Stimulated activated naive CD8-positive, alpha-beta T cell treated with anti-CD3 and anti-CD28 coated beads, Interleukin-15, Interleukin-2, amounts not matched to agents 100 U/mL and 50 U/mL, for 24 hours (primary cell): ENCODE results near the gene MYCN.
"Not testable (repeated sequence)": the region's sequence is repeated elsewhere in the genome, so short reads cannot be mapped to it uniquely, and the experiment has no call there.

Experiments used
- ATAC-seq: fragments of 150-1000 bp; cut with Tn5 transposase; one replicate; pipeline ENCODE4 v1.10.0; 2021
- DNase-seq: peaks from one replicate; pipeline ENCODE4 v3.0.0; 2021

MYCN gene

DNA sequence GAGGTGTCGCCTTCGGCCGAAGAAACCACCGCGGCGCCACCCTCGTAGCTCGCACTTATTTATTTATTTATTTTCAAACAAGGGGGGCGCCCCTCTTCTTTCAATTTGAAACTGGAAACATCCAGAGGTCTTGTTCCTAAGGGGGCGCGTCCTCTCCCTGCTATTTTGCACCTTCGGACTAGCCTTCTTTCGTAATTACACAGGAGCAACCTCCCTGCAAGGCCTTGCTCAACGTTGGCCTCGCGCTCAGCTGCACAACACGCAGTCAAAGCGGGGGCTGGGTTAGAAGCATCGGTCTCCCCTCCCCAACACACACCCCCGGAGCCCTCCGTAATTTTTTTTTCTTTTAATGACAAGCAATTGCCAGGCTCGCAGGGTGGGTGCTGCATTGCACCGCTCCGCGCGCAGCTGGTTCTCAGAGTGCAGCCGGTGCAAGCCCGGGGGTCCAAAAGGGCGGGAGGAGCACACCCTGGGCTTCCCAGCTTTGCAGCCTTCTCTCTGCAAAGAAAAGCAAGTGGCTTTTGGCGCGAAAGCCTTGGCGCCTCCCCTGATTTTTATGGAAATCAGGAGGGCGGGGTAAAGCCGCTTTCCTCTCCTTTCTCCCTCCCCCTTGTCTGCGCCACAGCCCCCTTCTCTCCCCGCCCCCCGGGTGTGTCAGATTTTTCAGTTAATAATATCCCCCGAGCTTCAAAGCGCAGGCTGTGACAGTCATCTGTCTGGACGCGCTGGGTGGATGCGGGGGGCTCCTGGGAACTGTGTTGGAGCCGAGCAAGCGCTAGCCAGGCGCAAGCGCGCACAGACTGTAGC is at the start of gene MYCN:
Gene MYCN, plus strand, starts transcription at position 697 of the 807 bp plus-strand sequence. CDS start 1,515 bp downstream, outside the sequence.
- DNase-seq (peak; percentile 69), ATAC-seq (peak; percentile 29)

DNA sequence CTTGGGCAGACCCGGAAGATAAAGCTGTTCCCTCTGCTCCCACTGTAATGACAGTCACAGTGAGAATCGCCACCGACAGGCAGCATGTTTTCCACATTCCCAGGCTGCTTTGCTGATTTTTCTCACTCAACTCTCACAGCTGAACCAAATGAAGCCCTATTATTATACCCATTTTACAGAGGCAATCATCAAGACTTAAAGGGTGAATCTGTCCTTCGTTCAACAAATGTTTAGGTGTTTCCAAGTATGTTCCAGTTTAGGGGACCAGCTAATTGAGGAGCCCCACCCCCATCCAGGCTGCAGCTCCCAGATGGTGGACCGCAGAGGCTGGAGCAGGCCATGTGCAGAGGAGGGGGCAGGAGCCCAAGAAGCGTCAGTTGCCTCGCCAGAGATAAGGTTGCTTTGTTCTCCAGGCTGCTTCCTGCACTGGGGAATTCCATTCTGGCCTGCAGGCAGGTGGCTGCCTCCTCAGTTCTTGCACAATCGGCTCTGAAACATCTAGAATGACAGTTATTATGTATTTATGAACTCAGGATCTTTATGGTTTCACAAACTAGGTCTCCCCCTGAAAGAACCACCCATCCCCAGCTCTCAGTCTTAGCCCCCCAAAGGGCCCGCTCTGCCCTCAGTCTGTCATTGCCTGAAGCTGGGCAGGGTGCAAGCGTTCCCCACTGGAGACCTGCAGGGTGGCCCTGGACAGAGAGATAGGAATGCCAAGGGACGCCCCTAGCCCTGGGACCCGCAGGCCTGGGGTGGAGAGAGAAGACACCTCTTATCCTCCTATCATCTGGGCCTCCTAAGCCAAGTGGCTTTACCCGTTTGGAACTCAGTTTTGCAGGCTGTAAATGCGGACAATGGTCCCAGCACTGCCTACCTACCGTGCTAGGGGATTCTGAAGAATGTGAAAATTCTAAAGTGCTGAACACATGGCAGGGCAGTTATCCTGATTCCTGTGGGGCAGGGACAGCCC is 49.1 kb upstream of the MYCN start:
- DNase-seq = no peak
- no peak for ATAC-seq

DNA sequence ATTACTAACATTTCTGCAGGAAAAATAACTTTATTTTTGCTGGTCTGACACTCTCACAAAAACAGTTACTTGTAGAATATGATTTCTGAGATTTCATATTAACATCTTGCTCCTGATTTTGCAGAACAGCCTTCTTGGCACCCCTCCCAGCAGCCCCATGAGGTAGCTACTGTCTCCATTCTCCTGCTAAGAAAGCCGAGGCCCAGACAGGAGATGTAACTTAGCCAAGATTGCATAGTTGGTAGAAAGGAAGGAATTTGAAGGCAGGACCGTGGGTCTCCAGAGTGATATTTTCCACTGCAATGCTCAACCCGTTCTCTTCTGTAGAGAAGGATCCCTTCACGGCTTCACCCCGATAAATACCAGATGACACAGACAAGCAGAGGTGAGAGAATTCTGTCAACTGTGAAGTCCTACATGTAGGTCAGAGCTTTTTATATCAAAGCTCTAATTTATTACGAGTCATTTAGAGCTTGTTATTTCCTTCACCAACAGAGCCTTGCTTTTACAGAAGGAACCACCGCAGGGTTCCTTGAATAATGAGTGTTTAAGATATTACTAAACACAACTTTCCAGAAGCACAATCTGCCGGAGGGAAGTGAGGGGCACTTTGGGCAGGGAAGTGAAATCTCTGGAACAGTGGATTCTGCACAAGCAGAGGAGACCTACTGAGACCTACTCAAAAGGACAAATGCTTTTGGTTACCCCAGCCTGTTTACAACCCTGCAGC is 48.0 kb upstream of the MYCN start:
- ATAC-seq (no peak), DNase-seq (no peak)

DNA sequence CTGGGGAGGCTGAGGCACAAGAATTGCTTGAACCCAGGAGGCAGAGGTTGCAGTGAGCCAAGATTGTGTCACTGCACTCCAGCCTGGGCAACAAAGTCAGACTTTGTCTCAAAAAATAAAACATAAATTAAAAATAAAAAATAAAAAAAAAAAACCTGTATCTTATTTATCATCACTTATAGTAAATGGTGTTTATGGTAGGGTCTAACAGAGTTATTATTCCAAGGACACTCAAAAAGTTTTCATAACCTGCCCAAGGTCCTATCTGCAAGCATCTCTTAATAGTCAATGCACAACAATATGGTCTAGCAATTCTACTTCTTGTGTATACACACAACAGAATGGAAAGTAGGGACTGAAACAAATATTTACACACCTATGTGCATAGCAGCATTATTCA is 47.3 kb upstream of the MYCN start:
- ATAC-seq = no peak
- no peak for DNase-seq

DNA sequence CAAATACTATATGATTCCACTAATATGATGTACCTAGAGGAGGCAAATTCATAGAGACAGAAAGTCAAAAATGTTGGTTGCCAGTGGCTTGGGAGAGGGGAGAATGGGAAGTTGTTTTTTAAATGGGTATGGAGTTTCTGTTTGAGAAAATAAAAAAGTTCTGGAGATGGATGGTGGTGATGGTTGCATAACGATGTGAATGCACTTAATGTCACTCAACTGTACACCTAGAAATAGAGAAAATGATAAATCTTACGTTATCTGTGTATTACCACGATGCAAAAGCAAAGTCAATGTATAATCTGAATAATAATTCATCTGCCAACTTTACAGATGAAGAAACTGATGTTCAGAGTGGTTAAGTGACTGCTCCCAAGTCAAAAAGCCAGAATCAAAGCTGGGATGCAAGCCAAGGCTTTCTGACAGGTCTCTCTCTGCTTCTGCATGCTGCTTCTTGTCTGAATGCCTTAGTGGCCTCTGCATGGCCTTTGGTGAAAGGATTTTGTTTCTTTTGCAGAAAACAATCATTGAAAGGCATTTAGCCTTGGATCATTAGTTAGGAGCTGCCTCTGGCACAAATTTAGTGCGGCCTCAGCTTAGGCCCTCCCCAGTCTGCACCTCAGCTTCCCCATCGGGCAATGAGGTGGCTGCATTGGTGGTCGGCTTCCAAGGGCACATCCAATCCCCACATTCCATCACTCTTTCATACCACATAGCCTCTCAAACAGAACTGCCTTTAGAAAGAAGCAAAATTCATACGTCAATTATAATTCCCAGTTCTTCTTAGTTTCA is 46.5 kb upstream of the MYCN start:
- DNase-seq (no peak), ATAC-seq (no peak)

DNA sequence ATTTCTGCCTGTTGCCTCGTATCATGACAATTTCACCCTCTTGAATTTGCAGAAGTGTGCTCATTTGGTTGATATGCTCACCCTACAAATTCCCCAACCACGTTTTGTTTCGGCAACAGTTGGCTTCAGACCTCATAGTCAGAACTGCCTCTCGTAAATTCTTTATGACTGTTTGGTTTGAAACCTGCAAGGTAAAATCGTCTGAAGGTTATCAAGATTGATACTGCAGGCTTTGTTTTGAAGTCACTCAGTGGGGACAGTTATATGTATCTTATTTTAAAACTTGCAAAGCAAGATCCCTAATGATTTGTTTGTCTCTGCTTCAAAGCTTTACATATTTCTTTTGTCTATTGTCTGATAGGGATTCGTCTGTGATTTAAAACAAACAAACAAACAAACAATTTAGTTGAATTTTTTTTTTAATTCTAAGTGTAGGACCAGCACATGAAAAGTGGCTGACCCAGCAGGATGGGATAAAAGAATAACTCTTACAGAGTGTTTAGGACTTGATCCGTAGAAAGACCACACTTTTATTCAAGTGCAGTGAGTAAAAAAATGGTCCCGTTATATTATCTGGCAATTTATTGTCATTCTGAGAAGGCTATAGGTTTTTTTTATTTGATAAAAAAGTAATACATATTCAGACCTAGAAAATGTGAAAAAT is 45.7 kb upstream of the MYCN start:
- no peak for ATAC-seq

DNA sequence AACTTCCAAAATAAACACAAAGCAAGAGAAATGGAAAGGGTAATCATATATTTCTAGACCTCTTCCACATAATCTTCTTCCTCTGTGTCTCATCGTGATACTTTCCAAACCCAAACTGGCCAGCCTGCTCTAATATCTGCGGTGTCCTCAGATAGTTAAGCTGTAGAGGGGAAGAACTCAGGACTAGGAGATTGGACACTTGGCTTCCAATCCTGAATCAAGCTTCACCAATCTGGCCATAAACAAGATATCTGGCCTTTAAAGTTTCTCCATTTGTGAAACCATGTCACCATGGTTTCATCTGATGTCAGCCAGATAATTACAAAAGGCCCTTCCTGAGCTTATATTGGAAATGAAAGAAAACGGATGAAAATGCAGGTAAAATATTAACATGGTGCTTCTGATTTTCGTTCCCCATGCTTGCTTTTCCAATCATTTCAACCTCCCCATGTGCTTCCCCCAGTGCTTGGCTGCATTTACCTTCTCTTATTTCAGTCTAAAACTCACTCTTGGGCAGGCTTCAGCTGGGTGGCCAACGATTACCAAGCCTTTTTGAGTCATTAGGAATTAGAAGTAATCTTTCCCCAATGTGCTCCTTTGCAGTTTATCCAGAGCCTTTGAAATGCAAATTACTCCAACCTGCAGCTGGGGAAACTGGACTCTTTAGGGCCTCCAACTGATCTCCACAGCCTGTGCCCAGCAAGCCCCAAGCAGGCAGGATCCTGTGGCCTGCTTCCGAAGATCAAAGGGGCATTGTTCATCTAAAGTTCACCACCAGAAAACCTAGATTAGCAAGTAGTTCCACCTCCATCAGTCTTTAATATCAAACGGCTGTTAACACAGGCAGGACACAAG is 44.5 kb upstream of the MYCN start:
- ATAC-seq (no peak), DNase-seq (no peak)

More for the DNA sequence above, 45.7 kb upstream of the MYCN start:
- DNase-seq = no peak

DNA sequence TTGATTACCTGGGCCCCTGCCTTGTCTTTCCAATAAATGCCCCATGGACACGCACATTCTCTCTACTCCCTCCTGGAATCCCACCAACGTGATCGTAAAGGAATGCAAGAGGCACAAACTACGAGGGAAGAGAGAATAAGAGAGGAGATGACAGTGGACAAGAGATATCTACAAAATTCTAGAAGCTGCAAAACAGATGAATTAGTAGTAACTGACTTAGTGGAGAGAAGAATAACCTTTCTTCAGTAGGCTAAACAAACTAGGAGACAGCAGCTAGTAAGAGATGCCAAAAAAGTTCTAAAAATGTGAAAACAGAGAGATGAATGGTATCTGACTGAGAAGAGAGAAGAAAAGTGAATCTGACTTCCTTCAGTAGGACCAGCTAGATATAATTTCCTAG is 43.5 kb upstream of the MYCN start:
- ATAC-seq (no peak), DNase-seq (no peak)

DNA sequence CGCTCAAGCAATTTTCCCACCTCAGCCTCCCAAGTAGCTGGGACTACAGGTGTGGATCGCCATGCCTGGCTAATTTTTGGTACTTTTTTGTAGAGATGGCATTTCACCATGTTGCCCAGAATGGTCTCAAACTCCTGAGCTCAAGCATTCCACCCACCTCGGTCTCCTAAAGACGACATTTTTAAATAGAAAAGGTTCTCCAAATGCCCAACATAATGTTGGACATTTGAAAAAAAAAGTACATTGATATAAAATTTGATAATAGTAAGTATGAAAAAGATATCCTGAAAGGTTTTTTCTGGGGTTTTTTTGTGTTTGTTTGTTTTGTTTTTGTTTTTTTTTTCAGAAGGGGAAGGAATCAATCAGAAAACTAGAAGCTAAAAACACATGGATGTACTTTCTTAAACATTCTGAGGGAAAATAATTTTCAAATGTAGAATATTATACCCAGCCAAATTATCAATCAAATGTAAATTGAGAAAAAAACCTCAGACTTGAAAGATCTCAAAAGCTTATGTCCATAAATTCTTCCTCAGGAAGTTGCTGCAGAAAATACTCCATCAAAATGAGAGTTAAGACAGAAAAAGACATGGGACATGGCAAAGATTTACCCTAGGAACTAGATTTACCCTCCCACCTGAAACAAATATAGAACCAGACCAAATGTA is 42.8 kb upstream of the MYCN start:
- no peak for DNase-seq
- no peak for ATAC-seq

DNA sequence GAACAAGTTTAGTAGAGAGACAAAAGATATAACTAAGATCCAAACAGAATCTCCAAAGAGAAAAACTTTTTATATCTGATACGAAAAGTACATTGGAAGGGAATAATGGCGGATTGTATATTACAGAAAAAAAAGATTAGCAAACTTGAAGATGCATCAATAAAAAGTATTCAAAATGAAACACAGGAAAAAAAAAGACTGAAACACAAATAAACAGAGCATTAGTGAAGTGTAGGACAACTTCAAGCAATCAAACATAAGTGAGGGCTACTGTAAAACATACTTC is 41.1 kb upstream of the MYCN start:
- no peak for DNase-seq

DNA sequence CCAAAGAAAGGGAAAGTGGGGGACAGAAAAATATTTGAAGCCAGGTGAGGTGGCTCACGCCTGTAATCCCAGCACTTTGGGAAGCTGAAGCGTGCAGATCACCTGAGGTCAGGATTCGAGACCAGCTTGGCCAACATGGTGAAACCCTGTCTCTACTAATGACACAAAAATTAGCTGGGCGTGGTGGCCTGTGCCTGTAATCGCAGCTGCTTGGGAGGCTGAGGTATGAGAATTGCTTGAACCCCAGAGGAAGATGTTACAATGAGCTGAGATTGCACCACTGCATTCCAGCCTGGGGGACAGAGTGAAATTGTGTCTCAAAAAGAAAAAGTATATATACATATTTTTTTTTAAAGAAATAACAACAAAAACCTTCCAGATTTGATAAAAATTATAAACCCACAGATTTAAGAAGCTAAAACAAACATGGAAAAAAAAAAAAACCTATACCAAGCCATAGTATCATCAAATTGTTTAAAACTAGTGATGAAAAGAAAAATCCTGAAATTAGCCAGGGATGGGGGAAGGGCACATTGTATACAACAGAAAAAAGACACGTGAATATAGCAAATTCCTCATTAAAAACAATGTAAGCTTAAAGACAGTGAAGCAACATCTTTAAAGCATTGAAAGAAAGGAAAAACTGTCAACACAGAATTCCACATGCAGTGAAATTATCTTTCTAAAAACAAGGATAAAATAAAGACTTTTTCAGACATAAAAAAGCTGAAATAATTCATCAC is 40.4 kb upstream of the MYCN start:
- ATAC-seq (no peak), DNase-seq (no peak)

More for the DNA sequence above, 41.1 kb upstream of the MYCN start:
- ATAC-seq = no peak

DNA sequence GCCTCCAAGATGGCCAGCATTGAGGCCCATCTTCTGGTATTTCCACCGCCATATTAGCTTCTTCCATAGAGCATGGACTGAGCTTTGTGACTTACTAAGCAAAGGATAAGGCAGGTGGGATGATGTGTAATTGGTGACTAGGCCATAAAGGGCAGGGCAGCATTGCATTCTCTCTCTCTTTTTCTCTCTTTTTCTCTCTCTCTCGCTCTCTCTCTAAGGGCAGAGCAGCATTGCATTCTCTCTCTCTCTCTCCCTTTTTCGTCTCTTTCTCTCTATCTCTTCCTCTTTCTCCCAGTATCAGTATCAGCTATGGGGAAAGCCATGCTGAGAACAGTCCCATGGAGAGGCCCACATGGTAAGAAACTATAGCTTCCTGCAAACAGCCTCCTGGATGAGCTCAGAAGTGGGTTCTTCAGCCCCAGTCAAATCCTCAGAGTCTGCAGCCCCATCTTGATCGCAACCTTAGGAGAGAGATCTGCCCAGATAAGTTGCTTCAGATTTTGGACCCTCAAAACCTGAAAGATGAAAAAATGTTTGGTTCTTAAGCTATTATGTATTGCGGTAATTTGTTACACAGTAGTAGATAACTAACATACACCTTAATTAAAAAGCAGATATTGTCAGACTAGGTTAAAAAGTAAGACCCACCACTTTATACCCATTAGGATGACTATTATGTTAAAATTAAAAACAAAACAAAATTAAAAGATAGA is 39.1 kb upstream of the MYCN start:
- DNase-seq (no peak), ATAC-seq (no peak)

DNA sequence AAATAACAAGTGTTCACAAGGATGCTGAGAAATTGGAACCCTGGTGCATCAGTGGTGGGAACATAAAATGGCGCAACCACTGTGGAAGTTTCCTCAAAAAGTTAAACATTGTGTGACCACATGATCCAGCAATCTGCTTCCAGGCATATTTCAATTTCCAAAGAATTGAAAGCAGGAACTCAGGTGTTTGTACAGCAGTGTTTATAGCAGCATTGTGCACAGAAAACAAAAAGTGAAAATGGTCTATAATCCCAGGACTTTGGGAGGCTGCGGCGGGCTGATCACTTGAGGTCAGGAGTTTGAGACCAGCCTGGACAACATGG is 38.6 kb upstream of the MYCN start:
- ATAC-seq = no peak

DNA sequence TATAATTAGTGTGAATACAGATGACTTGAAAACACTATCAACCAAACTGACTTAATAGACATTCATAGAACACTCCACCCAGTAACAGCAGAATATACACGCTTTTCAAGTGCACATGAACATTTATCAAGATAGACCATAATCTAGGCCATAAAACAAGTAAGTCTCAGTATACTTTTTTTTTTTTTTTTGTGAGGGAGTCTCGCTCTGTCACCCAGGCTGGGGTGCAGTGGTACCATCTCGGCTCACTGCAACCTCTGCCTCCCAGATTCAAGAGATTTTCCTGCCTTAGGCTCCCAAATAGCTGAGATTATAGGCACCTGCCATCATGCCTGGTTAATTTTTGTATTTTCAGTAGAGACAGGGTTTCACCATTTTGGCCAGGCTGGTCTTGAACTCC is 36.4 kb upstream of the MYCN start:
- ATAC-seq, DNase-seq: not testable (repeated sequence)

More for the DNA sequence above, 38.6 kb upstream of the MYCN start:
- DNase-seq = no peak

DNA sequence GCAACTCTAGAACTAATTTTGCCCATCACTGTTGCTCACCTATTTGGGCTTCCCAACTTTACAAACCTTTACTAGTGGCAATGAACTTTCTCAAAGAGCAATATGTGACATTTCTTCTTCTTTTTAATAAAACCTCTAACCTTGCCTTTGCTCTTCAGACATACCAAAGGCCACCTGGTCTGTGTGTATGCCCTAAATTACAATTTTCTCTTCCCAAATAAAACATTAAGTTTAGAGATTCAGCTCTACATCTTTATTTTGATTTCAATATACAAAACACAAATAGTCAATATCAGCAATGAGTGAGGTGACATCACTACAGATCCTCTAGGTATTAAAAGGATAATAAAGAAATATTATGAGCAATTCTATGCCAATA is 35.1 kb upstream of the MYCN start:
- ATAC-seq (no peak), DNase-seq (no peak)

DNA sequence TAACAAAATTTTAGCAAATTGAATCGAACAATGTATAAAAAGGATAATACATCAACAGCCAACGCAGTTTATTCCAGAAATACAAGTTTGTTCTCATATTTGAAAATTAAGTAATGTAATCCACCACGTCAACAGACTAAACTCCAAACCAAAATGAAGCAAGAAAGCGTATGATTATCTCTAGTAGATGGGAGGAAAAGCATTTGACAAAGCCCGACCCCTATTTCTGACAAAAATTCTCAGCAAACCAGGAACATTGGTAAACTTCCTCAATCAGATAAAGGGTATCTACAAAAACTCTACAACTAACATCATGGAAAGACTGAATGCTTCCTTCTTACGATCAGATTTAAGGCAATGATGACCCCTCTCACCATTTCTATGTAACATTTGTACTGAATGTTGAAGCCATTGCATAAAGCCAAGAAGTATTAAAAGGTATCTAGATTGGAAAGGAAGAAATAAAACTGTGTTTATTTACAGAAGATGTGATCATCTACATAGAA is 34.3 kb upstream of the MYCN start:
- DNase-seq = no peak
- no peak for ATAC-seq

DNA sequence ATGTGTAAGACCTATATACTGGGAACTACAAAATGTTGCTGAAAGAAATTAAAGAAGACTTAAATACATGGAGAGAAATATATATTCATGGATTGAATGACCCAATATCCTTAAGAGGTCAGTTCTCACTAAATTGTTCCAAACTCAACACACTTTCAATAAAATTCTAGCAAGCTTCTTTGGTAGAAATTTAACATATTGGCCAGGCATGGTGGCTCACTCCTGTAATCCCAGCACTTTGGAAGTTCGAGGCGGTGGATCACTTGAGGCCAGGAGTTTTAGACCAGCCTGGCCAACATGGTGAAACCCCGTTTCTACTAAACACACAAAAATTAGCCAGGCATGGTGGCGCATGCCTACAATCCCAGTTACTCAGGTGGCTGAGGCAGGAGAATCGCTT is 33.6 kb upstream of the MYCN start:
- no peak for DNase-seq
- no peak for ATAC-seq
